Glomerular visceral epithelial cell (primary cell): Measurements from ENCODE around the gene LASP1.
A peak's percentile ranks its signal among the peaks of the same experiment; 100 is the strongest.
"Not testable (repeated sequence)": the region's sequence is repeated elsewhere in the genome, so short reads cannot be mapped to it uniquely, and the experiment has no call there.

ENCODE experiments used
- DNase-seq: peaks from one replicate; pipeline ENCODE4 v3.0.0-alpha.2; 2016; ENCODE audit errors: extremely low spot score

LASP1 gene

DNA sequence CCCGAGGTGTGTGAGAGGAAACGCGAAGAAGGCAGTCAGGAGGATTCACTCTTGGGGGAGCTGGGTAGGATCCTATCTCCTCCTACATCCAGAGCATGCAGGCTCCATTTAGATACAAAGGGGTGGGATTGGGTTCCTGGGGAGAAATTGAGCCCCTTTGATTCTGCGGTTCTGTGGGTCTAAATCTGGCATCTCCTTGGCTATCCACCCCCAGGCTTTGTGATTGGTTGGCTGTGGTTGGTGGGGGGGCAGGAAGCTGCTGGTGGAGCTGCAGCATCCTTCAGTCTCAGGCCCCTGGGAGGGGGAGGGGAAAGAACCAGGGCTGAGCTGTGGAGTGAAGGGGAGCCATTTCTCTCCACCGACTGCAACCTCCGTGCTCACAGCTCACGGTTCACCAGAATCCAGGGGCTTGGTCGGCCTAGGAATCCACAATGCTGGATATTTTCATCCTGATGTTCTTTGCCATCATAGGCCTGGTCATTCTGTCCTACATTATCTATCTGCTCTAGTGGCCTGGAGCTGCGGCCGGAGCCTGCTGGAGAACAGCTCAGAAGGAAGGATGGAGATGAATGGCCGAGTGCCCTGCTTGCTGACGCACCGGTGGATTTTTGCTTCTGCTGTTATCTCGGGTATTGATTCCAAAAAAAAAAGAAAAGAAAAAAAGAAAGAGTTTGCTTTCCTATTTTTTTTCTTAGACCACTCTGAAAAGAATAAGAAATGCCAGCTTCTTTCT lies 55.6 kb downstream of the LASP1 start, which contains the start of gene LASP1NB:
Gene LASP1NB (plus strand): TSS at position 352 of the 733 bp plus-strand sequence.
- DNase-seq, result no peak

DNA sequence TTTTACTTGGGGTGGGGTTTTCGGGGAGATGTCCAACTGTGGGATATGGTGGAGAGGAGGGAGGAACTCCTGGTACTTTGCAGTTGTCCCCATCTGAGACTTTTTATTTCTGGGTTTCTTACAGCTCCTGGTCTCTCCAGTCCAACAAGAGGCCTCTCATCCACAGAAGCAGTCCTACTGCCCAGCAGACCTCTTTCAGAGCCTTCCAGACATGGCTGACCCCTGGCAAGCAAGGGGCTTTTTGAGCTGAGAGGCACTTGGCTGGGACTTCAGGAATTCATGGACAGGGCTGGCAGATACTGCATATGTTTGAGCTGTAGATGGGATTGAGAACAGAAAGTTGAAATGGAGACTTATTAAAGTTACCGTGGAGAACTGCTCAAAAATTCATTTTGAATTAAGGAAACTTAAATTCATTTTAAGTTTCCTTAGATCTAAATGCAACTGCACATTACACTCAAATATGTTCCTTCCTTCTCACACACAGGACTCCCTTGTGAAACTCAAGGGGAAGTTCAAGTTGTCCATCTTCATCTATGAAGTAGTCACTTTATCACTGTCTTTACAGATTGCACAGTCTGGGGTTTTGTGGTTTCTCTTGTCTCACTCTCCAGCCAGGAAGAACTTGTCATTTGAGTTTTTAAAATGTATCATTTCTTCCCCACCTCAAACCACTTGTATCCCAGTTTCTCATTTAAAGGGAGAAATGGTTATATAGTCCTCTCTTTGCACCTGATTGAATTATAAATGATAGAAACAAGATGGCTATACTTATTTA lies 56.6 kb downstream of the LASP1 start:
- DNase-seq, result peak; percentile 25

DNA sequence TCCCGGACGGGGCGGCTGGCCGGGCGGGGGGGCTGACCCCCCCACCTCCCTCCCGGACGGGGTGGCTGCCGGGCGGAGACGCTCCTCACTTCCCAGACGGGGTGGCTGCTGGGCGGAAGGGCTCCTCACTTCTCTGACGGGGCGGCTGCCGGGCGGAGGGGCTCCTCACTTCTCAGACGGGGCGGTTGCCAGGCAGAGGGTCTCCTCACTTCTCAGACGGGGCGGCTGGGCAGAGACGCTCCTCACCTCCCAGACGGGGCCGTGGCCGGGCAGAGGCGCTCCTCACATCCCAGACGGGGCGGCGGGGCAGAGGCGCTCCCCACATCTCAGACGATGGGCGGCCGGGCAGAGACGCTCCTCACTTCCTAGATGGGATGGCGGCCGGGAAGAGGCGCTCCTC lies 60.9 kb downstream of the LASP1 start:
- not testable (repeated sequence) for DNase-seq

DNA sequence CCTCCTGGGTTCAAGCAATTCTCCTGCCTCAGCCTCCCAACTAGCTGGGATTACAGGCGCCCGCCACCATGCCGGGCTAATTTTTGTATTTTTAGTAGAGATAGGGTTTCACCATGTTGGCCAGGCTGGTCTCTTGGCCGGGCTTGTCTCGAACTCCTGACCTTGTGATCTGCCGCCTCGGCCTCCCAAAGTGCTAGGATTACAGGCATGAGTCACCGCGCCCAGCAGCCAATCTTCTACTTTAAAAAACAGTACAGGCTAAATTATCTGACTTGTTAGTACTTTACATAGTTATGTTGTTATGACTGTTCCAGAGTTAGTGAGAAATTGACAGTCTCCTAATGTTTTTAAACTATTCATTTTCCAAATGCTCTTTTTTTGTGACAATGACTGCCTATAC lies 64.1 kb downstream of the LASP1 start:
- DNase-seq, result not testable (repeated sequence)

DNA sequence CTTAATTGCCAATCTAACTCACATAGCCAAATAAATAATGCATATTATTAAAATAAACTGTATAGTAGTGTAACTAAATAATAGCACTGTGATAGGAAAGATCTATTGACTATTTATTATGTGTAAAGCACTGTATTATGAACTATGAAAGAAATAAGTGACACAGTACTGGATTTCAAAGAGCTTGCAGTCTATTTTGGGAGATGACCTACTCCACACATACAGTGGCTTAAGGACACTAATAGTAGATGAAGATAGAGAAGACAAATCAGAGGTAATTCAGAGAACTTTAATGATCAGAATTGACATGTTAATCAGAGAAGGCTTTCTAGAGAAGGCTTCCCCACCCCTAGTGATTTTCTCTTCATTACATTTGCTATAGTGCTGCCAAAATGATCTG lies 70.1 kb downstream of the LASP1 start:
- DNase-seq, result no peak

DNA sequence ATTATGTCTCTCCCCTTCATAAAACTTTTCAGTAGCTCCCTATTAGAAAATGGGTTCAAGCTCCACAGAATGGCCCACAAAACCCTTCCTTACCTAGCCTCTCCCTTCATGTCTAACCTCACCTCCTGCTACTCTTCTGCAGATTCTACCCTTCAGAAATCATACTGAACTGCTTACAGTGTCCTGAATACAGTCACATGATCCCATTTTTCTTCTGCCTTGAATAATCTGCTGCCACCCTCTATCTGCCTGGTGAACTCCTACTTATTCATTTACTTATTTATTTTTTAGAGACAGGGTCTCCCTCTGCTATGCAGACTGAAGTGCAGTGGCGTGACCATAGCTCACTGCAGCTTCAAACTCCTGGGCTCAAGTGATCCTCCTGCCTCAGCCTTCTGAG lies 70.5 kb downstream of the LASP1 start:
- DNase-seq, result no peak

DNA sequence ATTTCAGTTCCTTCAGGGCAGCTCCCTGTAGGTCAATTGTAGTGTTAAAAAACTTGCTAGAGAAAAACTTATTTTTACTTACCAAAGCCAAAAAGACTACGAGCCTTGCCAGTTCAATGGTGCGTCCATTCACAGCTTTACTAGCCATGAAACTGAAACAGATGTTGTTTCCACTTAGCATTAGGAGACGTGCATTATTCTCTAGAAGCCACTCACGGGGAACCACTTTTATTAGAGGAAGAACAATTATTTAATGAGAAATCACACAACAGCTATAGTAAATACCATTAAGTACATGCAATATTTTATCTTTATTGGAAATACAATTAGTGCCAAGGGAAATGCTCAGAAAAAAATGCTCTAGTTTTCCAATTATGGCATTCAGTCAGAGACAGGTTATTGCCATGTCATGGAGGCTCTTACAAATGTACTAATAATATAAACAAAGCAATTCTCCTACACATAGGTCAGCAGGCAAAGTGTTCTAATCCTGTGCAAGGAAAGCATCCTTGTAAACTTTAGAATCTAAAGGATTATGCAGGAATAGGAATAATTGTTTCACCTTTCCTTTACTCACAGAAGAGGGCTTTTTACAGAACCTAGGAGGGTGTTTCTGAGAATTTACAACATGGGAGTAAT lies 73.0 kb downstream of the LASP1 start:
- DNase-seq, result no peak

DNA sequence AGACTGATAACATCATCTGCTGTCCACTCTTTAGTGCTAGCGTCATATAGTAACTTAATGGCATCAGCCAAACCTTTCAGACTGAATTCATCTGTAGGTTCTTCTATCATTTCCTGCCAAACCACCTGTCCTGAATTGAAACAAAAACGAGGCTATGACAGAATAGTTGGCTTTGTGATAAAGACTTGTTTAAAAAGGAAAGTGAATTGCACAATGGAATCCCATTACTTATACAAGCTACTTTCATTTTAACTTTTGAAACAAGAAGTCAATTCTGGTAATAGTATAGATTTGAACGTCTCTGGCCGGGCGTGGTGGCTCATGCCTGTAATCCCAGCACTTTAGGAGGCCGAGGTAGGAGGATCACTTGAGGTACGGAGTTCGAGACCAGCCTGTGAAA lies 73.7 kb downstream of the LASP1 start:
- no peak for DNase-seq

DNA sequence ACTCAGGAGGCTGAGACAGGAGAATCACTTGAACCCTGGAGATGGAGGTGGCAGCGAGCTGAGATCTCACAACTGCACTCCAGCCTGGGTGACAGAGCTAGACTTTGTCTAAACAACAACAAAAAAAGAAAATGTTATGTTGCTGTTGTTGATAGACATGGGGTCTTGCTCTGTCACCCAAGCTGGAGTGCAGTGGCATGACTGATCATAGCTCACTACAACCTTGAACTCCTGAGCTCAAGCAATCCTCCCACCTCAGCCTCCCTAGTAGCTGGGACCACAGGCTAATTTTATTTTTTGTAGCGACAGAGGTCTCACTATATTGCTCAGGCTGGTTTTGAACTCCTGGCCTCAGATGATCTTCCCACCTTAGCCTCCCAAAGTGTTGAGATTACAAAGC lies 77.3 kb downstream of the LASP1 start:
- DNase-seq, result no peak

DNA sequence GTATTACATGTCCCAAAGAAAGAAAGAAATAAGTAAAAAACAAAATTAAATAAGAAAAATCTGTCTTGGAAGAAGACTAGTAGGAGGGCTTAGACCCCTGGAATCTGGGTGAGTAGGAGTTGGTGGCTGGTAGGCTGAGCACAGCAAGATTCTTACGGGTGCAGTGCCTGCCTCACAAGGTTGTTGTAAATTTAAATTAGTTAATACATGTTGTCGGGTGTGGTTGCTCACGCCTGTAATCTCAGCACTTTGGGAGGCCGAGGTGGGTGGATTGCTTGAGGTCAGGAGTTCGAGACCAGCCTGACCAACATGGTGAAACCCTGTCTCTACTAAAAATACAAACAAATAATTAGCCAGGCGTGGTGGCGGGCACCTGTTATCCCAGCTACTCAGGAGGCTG lies 83.9 kb downstream of the LASP1 start:
- DNase-seq, result not testable (repeated sequence)

DNA sequence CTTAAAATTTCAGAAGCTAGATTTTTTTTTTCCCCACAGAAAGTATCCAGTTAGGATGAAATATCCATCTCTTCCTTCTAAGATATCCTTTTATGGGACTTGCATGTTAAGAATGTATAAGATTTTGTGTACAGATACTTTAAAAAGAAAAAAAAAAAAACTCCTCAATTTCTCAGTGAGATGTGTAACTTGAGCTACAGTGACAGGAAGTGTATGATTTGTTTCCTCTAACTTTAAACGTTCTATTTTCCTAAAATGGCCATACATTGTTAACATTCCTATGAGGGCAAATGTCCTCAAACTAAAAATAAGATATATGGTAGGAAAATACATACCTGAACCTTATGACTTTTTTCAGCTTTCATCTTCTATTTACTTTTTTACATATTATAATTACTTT lies 88.5 kb downstream of the LASP1 start:
- DNase-seq, result no peak

DNA sequence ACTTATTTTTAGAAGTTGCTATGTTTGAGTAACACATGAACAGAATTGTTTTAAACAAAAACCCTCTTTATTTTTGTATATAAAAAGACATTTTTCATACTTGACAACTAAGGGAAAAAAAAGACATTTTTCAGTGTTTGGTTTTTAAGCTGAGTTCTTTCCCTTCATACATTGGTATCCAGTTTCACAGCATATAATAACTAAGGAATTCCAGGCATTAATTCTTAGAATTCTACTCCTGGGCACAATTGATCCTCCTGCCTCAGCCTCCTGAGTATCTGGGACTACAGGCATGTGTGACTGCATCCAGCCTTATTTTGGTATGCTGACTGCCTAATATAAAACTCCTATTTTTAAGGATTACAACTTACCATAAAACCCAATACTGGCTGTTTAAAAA lies 88.9 kb downstream of the LASP1 start:
- DNase-seq, result no peak

DNA sequence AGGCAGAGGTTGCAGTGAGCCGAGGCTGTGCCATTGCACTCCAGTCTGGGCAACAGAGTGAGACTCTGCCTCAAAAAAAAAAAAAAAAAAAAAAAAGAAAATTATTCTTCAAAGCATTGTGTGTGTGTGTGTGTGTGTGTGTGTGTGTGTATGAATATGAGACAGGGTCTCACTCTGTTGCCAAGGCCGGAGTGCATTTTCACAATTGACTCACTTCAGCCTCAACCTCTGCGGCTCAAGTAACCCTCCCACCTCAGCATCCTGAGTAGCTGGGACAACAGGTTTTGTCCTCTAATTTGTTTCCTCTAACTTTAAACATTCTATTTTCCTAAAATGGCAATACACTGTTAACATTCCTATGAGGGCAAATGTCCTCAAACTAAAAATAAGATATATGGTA lies 89.7 kb downstream of the LASP1 start:
- DNase-seq, result no peak

DNA sequence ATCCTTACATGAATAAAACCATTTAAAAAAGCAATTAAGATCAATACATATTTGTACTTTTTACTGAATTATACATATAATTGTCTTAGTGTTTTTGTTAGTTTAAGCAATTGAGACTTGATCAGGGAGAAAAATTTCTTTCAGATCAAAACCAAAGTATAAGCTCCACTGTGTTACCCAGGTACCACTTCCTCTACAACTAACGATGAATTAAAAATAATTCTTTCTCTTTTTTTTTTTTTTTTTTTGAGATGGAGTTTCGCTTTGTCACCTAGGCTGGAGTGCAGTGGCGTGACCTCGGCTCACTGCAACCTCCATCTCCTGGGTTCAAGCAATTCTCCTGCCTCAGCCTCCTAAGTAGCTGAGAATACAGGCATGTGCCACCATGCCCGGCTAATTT lies 90.5 kb downstream of the LASP1 start:
- no peak for DNase-seq

DNA sequence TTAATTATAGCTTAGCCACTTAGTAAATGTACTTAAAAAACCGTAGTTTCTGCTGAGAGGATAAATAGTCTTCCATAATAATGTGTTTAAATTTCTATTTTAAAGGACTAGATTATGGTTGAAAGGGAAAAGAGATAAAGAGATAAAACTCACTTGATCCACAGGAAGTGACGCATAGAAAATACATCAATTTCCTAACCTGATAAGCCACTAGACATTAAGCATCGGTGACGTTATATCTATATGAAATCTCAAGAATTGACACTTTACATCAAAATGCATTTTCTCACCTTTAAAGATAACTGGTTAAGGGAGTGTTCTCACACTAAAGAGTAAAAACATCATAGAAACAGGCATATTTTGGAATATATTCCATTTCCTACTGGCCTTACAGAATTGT lies 91.6 kb downstream of the LASP1 start:
- DNase-seq, result no peak

DNA sequence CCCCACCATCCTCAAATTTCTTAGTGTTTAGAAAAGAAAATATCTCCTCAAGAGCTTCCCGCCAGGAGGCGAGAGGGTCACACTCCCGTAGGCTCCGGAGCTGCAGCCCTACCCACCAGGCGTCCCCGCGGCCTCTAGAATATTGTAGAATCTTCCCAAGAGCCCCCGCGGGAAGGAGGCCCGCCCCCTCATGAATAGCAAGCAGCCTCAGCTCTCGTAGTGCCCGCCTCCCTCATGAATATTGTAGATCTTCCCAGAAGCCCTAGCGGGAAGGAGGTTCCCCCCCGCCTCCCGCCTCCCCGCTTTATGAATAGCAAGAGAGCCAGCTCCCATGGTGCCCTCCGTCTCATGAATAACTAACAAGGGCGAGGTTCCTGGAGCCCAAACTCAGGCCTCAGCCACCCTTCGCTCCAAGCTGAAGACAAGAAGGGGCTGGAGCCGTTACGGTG lies 97.5 kb downstream of the LASP1 start, which contains the start of gene FBXO47:
Gene FBXO47 (minus strand): TSS at position 114 of the 449 bp plus-strand sequence. CDS start 4,378 bp downstream, outside the sequence.
- DNase-seq, result peak; percentile 50

DNA sequence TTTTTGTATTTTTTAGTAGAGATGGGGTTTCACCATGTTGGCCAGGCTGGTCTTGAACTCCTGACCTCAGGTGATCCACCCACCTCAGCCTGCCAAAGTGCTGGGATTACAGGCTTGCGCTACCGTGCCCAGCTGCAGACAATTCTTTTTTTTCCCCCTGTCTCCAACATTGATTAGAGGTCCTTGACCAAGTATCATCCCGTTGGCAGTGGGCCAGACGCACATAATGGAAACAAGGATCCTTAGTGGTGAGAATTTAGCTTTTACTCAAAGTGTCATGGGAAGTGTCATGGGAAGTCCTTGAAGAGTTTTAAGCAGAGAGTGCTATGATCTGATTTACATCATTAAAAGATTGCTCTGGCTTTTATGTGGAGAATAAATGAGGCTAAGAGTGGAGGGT lies 99.4 kb downstream of the LASP1 start:
- no peak for DNase-seq

DNA sequence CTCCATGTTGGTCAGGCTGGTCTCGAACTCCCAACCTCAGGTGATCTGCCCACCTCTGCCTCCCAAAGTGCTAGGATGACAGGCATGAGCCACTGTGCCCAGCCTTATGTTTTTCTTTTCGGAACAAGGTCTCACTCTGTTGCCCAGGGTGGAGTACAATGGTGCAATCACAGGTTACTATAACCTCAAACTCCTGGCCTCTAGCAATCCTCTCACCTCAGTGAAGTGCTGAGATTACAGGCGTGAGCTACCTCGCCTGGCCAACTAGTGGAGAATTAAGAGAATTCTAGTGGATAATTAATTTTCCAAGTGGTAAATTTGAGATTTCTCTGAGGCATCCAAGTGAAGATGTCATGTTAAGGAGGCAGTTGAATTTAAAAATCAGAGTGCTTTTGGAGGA lies 100.3 kb downstream of the LASP1 start:
- DNase-seq, result peak; percentile 29

DNA sequence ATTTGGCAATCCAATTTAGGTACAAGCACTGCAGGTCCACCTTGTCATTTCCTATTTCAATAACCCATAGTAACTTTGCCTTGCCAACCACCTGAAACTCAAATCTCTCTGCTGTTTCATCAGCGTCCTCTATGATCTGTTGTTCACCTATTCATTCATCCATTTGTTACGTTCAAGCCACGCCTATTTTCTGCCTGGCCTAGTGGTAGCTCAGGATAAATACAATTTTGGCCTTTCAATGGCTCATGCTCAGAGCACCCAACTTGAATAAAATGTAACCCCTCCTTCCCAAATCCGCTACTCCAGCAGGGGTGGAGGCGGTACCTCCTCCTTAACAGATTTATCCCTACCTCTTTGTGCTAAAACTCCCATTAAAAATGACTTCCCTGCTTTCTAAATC lies 100.9 kb downstream of the LASP1 start:
- no peak for DNase-seq
